ENCODE data around the gene B4GALNT2. TPM values are rescaled to one million over a fixed set of nuclear protein-coding genes. Genes with fewer than 3 reads are reported as not detected.
"Not testable (repeated sequence)": the region's sequence is repeated elsewhere in the genome, so short reads cannot be mapped to it uniquely, and the experiment has no call there.

The B4GALNT2 gene
- polyA plus RNA-seq, 3 donors, result not detected

GRCh38 chr17:49123061-49123460 is 9.5 kb upstream of the B4GALNT2 start:
- Mint-ChIP-seq H3K27me3 (ENCODE audit: low read depth in 3 of 3) (peaks cover 11 to 34% (median 16%) of the 10 kb centered on the region in 3 donors), H3K27ac (no peak overlapping the region), H3K4me3 (no peak overlapping the region), H3K4me1 (no peaks in the 10 kb centered on the region), H3K36me3 (no peaks in the 10 kb centered on the region), H3K9me3 (peaks cover 0 to 7% (median 5%) of the 10 kb centered on the region in 7 donors)
- H3K9ac ChIP-seq (ENCODE audit: insufficient read depth, low read length, poor library complexity, severe bottlenecking), result no peak overlapping the region
- H3K9me3 ChIP-seq (replicated peaks in 1 of 2; ENCODE audit: control insufficient read depth in 1 of 2, insufficient read depth in 1 of 2, low read length in 2 of 2), result peaks cover 0 to 6% of the 10 kb centered on the region in 2 donors
- no peak overlapping the region for H3K4me3 ChIP-seq (replicated peaks in 1 of 3; ENCODE audit: low read depth in 2 of 3, low read length in 3 of 3)
- H4K20me1 ChIP-seq (ENCODE audit: insufficient read depth, low read length), result no peaks in the 10 kb centered on the region
- no peaks in the 10 kb centered on the region for H3K79me2 ChIP-seq (ENCODE audit: insufficient read depth, low read length)
- H3K4me2 ChIP-seq (replicated peaks; ENCODE audit: extremely low read depth, low read length, poor library complexity, severe bottlenecking), result no peak overlapping the region
- no peak for DNase-seq
- H2AFZ ChIP-seq (ENCODE audit: insufficient read depth, low read depth, low read length, poor library complexity, severe bottlenecking), result no peak overlapping the region
- WGBS (ENCODE audit: insufficient coverage), result no CpG with 5 or more reads among the region's 1 CpG
- no peak overlapping the region for H3K27ac ChIP-seq (ENCODE audit: low read depth in 1 of 2, low read length in 2 of 2)
- no peaks in the 10 kb centered on the region for H3K4me1 ChIP-seq (ENCODE audit: control insufficient read depth in 1 of 2, insufficient read depth in 2 of 2, low read length in 2 of 2)
- H3K36me3 ChIP-seq (replicated peaks in 1 of 2; ENCODE audit: control insufficient read depth in 1 of 2, insufficient read depth in 2 of 2, low read length in 2 of 2), result no peaks in the 10 kb centered on the region
- H3K27me3 ChIP-seq (ENCODE audit: control insufficient read depth in 2 of 2, insufficient read depth in 2 of 2, low read length in 2 of 2), result peaks cover 7 to 9% of the 10 kb centered on the region in 2 donors
- intact Hi-C loops (cut with micrococcal nuclease), result no loop called here
- no peak for TF ChIP-seq CTCF (IDR thresholded peaks at IDR 0.05)

GRCh38 chr17:49125449-49125848 is 7.1 kb upstream of the B4GALNT2 start:
- 96% methylated on average over 13 of the region's 32 CpGs for WGBS (ENCODE audit: insufficient coverage)
- no peak overlapping the region for H3K27ac Mint-ChIP-seq

GRCh38 chr17:49126183-49126859 is 6.2 kb upstream of the B4GALNT2 start:
- WGBS (ENCODE audit: insufficient coverage), result 90% methylated on average over 2 of the region's 10 CpGs
- Histone ChIP-seq H3K9me3 (replicated peaks in 1 of 2; ENCODE audit: control insufficient read depth in 1 of 2, insufficient read depth in 1 of 2, low read length in 2 of 2) (peaks cover 0 to 17% of the 10 kb centered on the region in 2 donors), H3K27me3 (ENCODE audit: control insufficient read depth in 2 of 2, insufficient read depth in 2 of 2, low read length in 2 of 2) (peaks cover 12 to 26% of the 10 kb centered on the region in 2 donors)
- H3K4me2 ChIP-seq (replicated peaks; ENCODE audit: extremely low read depth, low read length, poor library complexity, severe bottlenecking); H3K4me3 ChIP-seq (replicated peaks in 1 of 3; ENCODE audit: low read depth in 2 of 3, low read length in 3 of 3); H3K4me3 Mint-ChIP-seq; H3K4me1 Mint-ChIP-seq; H3K36me3 ChIP-seq (replicated peaks in 1 of 2; ENCODE audit: control insufficient read depth in 1 of 2, insufficient read depth in 2 of 2, low read length in 2 of 2); H3K4me1 ChIP-seq (ENCODE audit: control insufficient read depth in 1 of 2, insufficient read depth in 2 of 2, low read length in 2 of 2); H3K79me2 ChIP-seq (ENCODE audit: insufficient read depth, low read length); H3K27ac ChIP-seq (ENCODE audit: low read depth in 1 of 2, low read length in 2 of 2); H3K36me3 Mint-ChIP-seq; H3K9ac ChIP-seq (ENCODE audit: insufficient read depth, low read length, poor library complexity, severe bottlenecking); H3K27ac Mint-ChIP-seq; H4K20me1 ChIP-seq (ENCODE audit: insufficient read depth, low read length); intact Hi-C loops (cut with micrococcal nuclease); DNase-seq; H2AFZ ChIP-seq (ENCODE audit: insufficient read depth, low read depth, low read length, poor library complexity, severe bottlenecking): not testable (repeated sequence)
- Mint-ChIP-seq H3K27me3 (ENCODE audit: low read depth in 3 of 3) (peaks cover 25 to 47% (median 38%) of the 10 kb centered on the region in 3 donors), H3K9me3 (peaks cover 14 to 28% (median 24%) of the 10 kb centered on the region in 7 donors)

More at GRCh38 chr17:49125449-49125848, 7.1 kb upstream of the B4GALNT2 start:
- intact Hi-C loops (cut with micrococcal nuclease), result no loop called here
- no peaks in the 10 kb centered on the region for H4K20me1 ChIP-seq (ENCODE audit: insufficient read depth, low read length)
- no peaks in the 10 kb centered on the region for H3K36me3 Mint-ChIP-seq
- H3K9ac ChIP-seq (ENCODE audit: insufficient read depth, low read length, poor library complexity, severe bottlenecking), result no peak overlapping the region
- peaks cover 4 to 18% of the 10 kb centered on the region in 2 donors for H3K27me3 ChIP-seq (ENCODE audit: control insufficient read depth in 2 of 2, insufficient read depth in 2 of 2, low read length in 2 of 2)
- no peaks in the 10 kb centered on the region for H3K79me2 ChIP-seq (ENCODE audit: insufficient read depth, low read length)
- no peaks in the 10 kb centered on the region for H3K36me3 ChIP-seq (replicated peaks in 1 of 2; ENCODE audit: control insufficient read depth in 1 of 2, insufficient read depth in 2 of 2, low read length in 2 of 2)
- H3K4me3 ChIP-seq (replicated peaks in 1 of 3; ENCODE audit: low read depth in 2 of 3, low read length in 3 of 3), result no peak overlapping the region
- peaks cover 16 to 42% (median 33%) of the 10 kb centered on the region in 3 donors for H3K27me3 Mint-ChIP-seq (ENCODE audit: low read depth in 3 of 3)
- no peaks in the 10 kb centered on the region for H3K4me1 ChIP-seq (ENCODE audit: control insufficient read depth in 1 of 2, insufficient read depth in 2 of 2, low read length in 2 of 2)
- H2AFZ ChIP-seq (ENCODE audit: insufficient read depth, low read depth, low read length, poor library complexity, severe bottlenecking), result no peak overlapping the region
- no peaks in the 10 kb centered on the region for H3K4me1 Mint-ChIP-seq
- no peak overlapping the region for H3K4me2 ChIP-seq (replicated peaks; ENCODE audit: extremely low read depth, low read length, poor library complexity, severe bottlenecking)
- DNase-seq, result no peak
- no peak for TF ChIP-seq CTCF (IDR thresholded peaks at IDR 0.05)
- H3K9me3 Mint-ChIP-seq, result peaks cover 14 to 26% (median 19%) of the 10 kb centered on the region in 7 donors
- peaks cover 0 to 12% of the 10 kb centered on the region in 2 donors for H3K9me3 ChIP-seq (replicated peaks in 1 of 2; ENCODE audit: control insufficient read depth in 1 of 2, insufficient read depth in 1 of 2, low read length in 2 of 2)
- no peak overlapping the region for H3K4me3 Mint-ChIP-seq
- H3K27ac ChIP-seq (ENCODE audit: low read depth in 1 of 2, low read length in 2 of 2), result no peak overlapping the region
